Measurements from ENCODE around the gene COPS6. TPM values are rescaled to one million over a fixed set of nuclear protein-coding genes. Genes with fewer than 3 reads are reported as not detected.
A peak's percentile ranks its signal among the peaks of the same experiment; 100 is the strongest.

The COPS6 gene
- total RNA-seq (ENCODE audit: unreplicated experiment): 77.4 TPM
- long read RNA-seq, transcript COPS6-201 (10 exons, 1,432 nt): major isoform, 111 of 114 reads
- long read RNA-seq, partial matches to known transcripts: 0 of 114 reads
- long read RNA-seq, other reads (novel, unspliced or antisense): 2 of 114 reads

GRCh38 chr7:100088621-100089457 is at the start of gene COPS6:
TSS of gene COPS6 (plus strand) at chr7:100088969. CDS start at chr7:100088991, 22 bp downstream.
- no peak for TF ChIP-seq CTCF (IDR thresholded peaks at IDR 0.05; ENCODE audit: partially characterized antibody, unreplicated experiment)

DNA sequence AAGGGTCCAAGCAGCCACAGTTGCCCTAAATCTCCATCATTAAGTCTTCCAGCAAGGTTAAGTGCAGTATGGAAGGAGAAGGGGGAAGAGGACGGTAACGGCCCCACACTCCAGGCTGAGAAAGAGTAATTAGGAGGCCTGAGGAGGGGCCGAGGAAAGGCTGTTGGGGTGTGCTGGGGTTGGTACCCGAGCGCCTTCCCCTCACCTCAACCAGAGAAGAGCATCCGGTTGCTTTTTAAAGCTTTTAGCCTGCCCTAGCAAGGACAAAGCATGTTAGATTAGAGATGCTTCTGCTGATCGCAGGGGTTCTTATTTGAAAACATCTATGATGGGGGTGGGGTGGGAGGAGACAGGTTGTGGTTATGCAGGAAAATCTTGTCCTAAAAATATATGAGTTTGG is 48.2 kb upstream of the COPS6 start:
- Mint-ChIP-seq H3K36me3 (ENCODE audit: unreplicated experiment) (no peaks in the 10 kb centered on the region), H3K4me3 (ENCODE audit: unreplicated experiment) (no peak overlapping the region), H3K27me3 (ENCODE audit: unreplicated experiment) (no peaks in the 10 kb centered on the region), H3K4me1 (ENCODE audit: low read depth, unreplicated experiment) (no peaks in the 10 kb centered on the region), H3K27ac (ENCODE audit: unreplicated experiment) (no peak overlapping the region), H3K9me3 (ENCODE audit: unreplicated experiment) (no peaks in the 10 kb centered on the region)
- no peak for DNase-seq
- no peak for TF ChIP-seq CTCF (IDR thresholded peaks at IDR 0.05; ENCODE audit: partially characterized antibody, unreplicated experiment)

More at GRCh38 chr7:100088621-100089457, at the start of gene COPS6:
- Mint-ChIP-seq H3K9me3 (ENCODE audit: unreplicated experiment) (peaks cover 10% of the 10 kb centered on the region), H3K27me3 (ENCODE audit: unreplicated experiment) (peaks cover 10% of the 10 kb centered on the region), H3K27ac (ENCODE audit: unreplicated experiment) (peak within 1 kb of the TSS; percentile 90), H3K36me3 (ENCODE audit: unreplicated experiment) (no peaks in the 10 kb centered on the region), H3K4me1 (ENCODE audit: low read depth, unreplicated experiment) (peaks cover 14% of the 10 kb centered on the region), H3K4me3 (ENCODE audit: unreplicated experiment) (peak within 1 kb of the TSS; percentile 94)
- peak; percentile 92 for DNase-seq

- Mint-ChIP-seq H3K27me3 (ENCODE audit: unreplicated experiment) (no peaks in the 10 kb centered on the region), H3K4me1 (ENCODE audit: low read depth, unreplicated experiment) (no peaks in the 10 kb centered on the region), H3K36me3 (ENCODE audit: unreplicated experiment) (no peaks in the 10 kb centered on the region), H3K9me3 (ENCODE audit: unreplicated experiment) (no peaks in the 10 kb centered on the region), H3K4me3 (ENCODE audit: unreplicated experiment) (no peak overlapping the region), H3K27ac (ENCODE audit: unreplicated experiment) (no peak overlapping the region)
- DNase-seq: no peak
- TF ChIP-seq CTCF (IDR thresholded peaks at IDR 0.05; ENCODE audit: partially characterized antibody, unreplicated experiment): no peak
These were observed 44.1 kb upstream of the COPS6 start for GRCh38 chr7:100044718-100045117.

DNA sequence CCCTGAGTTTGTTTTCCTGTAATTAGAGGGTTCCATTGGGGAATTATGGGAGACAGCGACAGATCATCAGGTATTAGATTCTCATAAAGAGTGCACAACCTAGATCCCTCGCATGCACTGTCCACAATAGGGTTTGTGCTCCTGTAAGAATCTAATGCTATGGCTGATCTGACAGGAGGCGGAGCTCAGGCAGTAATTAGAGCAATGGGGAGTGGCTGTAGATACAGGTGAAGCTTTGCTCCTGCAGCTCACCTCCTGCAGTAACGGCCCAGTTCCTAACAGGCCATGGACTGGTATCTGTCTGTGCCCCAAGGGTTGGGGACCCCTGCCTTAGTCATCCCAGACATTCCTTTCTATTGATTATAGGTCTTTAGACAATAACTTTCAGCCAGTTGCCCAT is 40.1 kb upstream of the COPS6 start:
- H3K9me3 Mint-ChIP-seq (ENCODE audit: unreplicated experiment): peaks cover 5% of the 10 kb centered on the region
- no peak for DNase-seq
- TF ChIP-seq CTCF (IDR thresholded peaks at IDR 0.05; ENCODE audit: partially characterized antibody, unreplicated experiment): no peak
- no peaks in the 10 kb centered on the region for H3K27me3 Mint-ChIP-seq (ENCODE audit: unreplicated experiment)
- H3K4me3 Mint-ChIP-seq (ENCODE audit: unreplicated experiment): no peak overlapping the region
- H3K27ac Mint-ChIP-seq (ENCODE audit: unreplicated experiment): peak overlapping the region; percentile 22
- H3K36me3 Mint-ChIP-seq (ENCODE audit: unreplicated experiment): peaks cover 4% of the 10 kb centered on the region
- H3K4me1 Mint-ChIP-seq (ENCODE audit: low read depth, unreplicated experiment): peaks cover 11% of the 10 kb centered on the region
